GM20431 (cell line): ENCODE data around the gene EEF1B2.
"Not testable (repeated sequence)": the region's sequence is repeated elsewhere in the genome, so short reads cannot be mapped to it uniquely, and the experiment has no call there.

Source experiments
- in situ Hi-C: fragments of 300-500 bp; cut with MseI, MboI; formaldehyde crosslinking; loops from one replicate; pipeline ENCODE4 v1.15.0; 2020; ENCODE audit warnings: low sequenced_read_pairs; ENCODE audit not compliant: unreplicated experiment

Gene EEF1B2

GRCh38 chr2:206159346-206160124, at the start of gene EEF1B2, which contains the start of gene NDUFS1:
TSS of gene EEF1B2 (plus strand) at chr2:206159895. CDS start at chr2:206159980, 85 bp downstream.
TSS of gene NDUFS1 (minus strand) at chr2:206159444. CDS start at chr2:206153678, 5,766 bp downstream.
- in situ Hi-C loops = no loop called here

GRCh38 chr2:206112108-206112507, 47.6 kb upstream of the EEF1B2 start:
- in situ Hi-C loops = no loop called here

- in situ Hi-C loops = no loop called here
Observed at GRCh38 chr2:206112846-206113547, 46.7 kb upstream of the EEF1B2 start.

GRCh38 chr2:206115026-206115578, 44.6 kb upstream of the EEF1B2 start:
- in situ Hi-C loops = no loop called here

DNA sequence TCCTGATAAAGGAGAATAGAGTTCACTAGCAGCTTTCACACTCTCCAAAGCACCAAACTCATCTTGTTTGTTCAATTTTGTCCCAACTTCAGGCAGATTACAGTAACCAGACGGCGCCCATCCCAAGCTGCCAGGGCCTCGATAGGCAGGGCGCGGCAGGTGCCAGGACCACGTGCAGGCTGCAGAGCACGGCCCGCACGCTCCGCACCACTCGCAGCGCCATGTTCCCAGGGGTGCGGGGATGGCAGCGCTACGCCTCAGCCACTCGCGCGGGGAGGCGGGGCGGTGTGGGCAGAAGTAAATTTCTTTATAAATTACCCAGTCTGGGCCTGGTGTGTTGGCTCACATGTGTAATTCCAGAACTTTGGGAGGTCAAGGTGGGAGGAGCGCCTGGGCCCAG, 43.4 kb upstream of the EEF1B2 start:
- in situ Hi-C loops = no loop called here

GRCh38 chr2:206122569-206122968, 37.1 kb upstream of the EEF1B2 start:
- in situ Hi-C loops = not testable (repeated sequence)

GRCh38 chr2:206125901-206126300, 33.8 kb upstream of the EEF1B2 start:
- in situ Hi-C loops = no loop called here

DNA sequence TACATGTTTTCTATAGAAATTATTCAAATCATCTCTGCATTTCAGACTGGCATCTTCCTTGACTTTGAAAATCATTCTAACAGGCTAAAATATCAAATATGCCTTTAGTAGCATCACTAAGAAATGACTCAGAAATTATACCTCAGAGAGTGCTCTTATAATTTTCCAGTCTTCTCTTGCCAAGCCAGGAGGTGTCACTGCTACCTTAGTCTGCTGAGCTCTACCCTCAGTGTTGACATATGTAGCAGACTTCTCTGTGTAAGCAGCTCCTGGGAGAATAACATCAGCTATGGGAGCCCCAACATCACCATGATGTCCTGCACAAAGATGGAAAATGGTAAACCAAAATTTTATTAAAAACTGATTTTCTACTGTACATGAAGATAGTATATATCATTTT, 32.0 kb upstream of the EEF1B2 start:
- in situ Hi-C loops = no loop called here

DNA sequence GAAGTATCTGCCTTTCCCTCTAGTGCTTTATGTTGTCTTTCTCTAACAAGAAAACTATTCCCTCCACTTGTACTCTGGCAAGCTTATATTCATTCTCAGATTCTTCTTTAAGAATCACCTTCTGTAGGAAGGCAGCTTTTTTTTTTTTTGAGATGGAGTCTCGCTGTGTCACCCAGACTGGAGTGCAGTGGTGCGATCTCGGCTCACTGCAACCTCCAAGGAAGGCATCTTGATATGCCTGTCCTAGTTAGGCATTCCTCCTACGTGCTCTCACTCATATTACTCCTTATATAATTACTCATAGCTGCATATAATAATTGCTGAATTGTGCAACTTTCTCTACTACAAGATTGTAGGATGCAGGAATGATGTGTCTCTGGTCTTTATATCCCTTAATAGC, 16.2 kb upstream of the EEF1B2 start:
- in situ Hi-C loops = no loop called here

DNA sequence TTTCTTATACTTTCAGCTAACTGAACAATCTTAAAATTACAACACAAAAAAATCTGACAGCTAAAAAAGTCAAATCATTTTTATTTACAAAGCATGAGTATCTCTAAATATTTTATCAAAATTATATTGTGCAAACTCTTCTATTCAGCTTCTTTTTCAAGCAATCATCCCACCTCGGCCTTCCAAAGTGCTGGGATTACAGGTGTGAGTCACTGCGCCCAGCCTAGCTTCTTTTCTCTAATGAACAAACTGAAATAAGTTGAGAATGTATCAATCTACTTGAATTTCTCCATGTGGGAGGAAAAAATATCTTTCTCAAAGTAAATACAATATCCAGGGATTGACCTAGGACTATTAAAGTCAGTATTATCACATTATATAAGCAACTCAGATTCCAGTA, 15.3 kb upstream of the EEF1B2 start:
- in situ Hi-C loops = no loop called here

- in situ Hi-C loops = no loop called here
Observed at GRCh38 chr2:206145665-206146064, 14.0 kb upstream of the EEF1B2 start.

DNA sequence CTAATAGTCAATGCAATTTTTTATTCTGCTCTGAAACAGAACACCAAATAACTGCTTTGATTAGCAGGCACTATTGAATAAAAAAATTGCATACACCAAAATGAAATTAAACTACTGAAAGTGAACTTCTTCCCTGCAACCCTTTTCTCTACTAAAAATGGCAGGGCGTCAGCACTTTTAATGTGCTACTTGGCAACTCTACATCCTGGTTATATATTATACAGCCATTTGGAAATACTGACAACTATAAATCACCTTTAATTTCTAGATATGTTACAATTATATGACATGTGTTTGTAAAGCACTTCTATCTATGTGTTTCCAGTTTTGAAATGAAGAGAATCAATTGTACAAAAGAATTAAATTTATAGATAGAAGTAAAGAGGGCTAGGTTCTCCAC, 10.4 kb upstream of the EEF1B2 start:
- in situ Hi-C loops = no loop called here

DNA sequence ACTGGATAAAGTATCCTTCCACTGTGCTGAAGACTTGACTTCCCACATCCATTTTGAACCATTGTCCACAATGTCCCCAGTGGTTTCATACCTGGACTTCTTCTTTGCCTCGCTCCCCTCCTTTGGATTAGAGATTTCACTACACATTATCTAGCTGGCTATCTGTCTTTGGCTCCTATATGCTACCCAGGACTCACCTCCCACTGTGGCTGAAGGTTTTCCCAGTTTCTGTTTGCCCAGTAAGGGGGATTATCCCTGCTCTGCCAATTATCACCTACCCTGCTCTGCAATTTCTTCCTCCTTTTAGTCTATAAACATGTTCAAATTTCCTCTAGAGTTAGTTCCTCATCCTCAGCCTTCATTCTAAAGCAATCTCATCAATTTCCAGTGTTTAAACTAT, 9.5 kb upstream of the EEF1B2 start:
- in situ Hi-C loops = no loop called here

DNA sequence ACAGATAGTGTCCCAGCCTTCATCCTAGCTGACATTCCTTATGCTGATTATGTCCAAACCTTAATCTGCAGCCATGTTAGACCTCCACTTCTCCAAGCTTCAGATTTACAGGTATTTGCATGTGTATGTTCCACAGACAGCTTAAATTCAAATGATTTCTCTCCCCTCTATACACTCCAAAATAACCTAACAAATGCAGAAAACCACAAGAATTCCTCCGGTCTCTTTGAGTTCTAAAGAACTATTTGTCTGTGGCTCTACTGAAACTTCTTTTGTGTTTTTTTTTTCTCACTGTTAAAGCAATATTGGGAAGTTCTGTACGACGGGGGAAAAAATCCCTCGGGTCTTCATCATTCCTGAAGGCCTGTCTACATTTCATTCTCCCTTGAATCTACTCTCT, 9.1 kb upstream of the EEF1B2 start:
- in situ Hi-C loops = no loop called here

- in situ Hi-C loops = no loop called here
Observed at GRCh38 chr2:206154197-206154596, 5.5 kb upstream of the EEF1B2 start.

GRCh38 chr2:206157014-206157413, 2.7 kb upstream of the EEF1B2 start:
- in situ Hi-C loops = not testable (repeated sequence)

- in situ Hi-C loops = no loop called here
Observed at GRCh38 chr2:206158563-206159345, 941 bp upstream of the EEF1B2 start.

DNA sequence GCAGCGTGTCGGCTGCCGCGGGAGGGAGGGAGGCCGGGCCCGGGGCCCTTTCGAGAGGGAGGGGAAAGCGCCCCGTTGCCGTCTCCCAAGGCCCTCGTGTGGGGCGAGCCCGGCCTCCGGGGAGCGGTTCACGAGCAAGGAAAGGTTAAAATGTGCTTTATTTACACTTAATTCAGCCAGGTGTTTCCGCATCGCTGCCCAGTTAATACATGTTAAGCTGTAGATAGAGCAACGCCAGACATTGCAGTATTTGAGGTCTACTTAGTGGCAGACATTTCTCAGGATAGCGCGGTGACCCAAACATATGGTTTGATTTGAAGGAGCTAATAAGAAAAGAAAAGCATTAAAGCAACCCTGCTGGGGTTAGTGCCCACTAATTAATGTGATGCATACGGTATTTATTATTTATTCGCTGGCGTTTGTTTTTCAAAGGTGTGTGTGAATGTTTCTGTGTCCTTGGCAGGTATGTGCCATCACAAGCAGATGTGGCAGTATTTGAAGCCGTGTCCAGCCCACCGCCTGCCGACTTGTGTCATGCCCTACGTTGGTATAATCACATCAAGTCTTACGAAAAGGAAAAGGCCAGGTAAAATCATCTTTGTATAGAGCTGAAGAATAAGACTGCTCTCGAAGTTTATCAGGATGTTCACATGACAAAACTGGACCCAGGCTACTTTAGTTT, 571 bp downstream of the EEF1B2 start:
- in situ Hi-C loops = no loop called here

GRCh38 chr2:206160807-206161179, 1.1 kb downstream of the EEF1B2 start:
- in situ Hi-C loops = no loop called here

- in situ Hi-C loops = not testable (repeated sequence)
Observed at GRCh38 chr2:206162401-206162800, 2.7 kb downstream of the EEF1B2 start.
